Hematopoietic multipotent progenitor cell (in vitro differentiated cells): ENCODE data around the gene MLF1. TPM values are rescaled to one million over a fixed set of nuclear protein-coding genes. Genes with fewer than 3 reads are reported as not detected.
"Not testable (repeated sequence)": the region's sequence is repeated elsewhere in the genome, so short reads cannot be mapped to it uniquely, and the experiment has no call there.

Source experiments
- DNase-seq, 3 donors: peaks; one replicate each; pipeline ENCODE4 v3.0.0-alpha.2; 2011 to 2015; ENCODE audit warnings: low read depth in 2 of 3, low spot score in 2 of 3
- total RNA-seq: library from RNA; depleted of rRNA; stranded (reverse); fragments of >200 nt; gene quantifications from one replicate; pipeline ENCODE4 v1.2.3, GENCODE V29; 2012

Gene MLF1, protein sequence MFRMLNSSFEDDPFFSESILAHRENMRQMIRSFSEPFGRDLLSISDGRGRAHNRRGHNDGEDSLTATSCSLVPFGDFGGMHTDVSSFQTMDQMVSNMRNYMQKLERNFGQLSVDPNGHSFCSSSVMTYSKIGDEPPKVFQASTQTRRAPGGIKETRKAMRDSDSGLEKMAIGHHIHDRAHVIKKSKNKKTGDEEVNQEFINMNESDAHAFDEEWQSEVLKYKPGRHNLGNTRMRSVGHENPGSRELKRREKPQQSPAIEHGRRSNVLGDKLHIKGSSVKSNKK
- total RNA-seq: 2.4 TPM

DNA sequence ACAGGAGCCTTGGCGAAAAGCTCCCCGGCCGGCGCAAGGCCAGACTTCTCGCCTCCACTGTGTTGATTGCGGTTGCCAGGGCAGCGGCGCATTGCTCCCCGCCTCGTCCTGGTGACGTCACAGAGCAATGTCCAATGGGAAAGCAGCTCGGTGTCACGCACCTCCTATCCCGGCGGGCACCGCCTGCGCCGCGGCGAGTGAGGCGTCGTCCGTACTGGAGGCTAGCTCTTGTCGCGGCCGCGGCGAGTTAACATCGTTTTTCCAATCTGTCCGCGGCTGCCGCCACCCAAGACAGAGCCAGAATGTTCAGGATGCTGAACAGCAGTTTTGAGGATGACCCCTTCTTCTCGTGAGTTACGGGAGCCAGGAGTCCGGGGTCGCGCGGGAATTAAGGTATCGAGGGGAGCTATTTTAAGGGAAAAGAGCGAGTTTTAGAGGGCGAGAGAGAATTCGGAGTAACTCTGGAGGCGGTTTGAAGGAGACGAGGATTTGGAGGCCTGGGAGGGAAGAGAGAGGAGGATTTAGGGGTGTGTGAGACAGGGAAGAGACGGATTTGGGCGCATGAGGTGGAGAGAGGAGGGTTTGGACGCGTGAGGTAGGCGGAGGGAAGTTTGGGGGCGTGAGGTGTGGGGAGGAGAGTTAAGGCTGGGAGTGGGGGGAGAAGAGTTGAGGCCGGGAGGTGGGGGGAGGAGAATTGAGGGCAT is at the start of gene MLF1:
Gene MLF1 (plus strand): TSS at position 196 of the 704 bp plus-strand sequence. CDS start 107 bp downstream, at position 303.
- peak; percentile 49 to 93 (median 91) for DNase-seq

DNA sequence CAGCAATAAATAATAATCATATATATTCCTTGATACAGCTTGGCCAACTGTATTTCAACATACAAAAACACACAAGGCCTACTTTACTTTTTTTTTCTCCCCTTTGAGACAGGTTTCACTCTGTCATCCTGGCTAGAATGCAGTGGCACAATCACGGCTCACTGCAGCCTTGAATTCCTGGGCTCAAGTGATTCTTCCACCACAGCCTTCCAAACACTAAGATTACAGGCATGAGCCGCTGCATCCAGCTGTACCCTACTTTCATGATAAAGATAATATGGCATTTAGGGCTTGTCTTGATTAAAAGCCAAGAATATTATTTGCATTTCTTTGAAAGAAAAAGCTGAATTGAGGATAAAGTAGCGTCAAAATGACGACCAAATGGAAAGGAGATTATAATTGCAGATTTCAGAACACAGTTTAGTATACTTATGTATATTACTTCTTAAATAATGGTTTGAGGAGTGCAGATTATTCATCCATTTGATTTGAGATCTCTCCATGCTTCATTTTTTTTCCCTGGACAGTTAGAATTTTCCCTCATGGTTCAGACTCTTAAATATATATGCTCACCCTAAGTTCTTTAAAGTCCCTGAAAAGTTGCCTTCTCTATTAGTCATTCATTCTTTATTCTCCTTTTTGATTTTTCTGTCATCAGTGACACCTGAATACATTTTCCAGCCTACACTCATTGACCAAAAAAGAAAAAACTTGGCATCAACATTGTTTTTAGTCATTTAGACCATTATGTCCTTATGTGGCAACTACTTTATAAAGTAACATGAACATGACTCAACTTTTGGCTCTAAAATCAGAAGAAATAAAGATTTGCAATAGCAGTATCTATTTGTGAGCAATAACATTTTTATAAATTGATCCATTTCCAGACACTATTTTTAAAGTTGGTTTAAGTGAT is 48.5 kb upstream of the MLF1 start:
- no peak for DNase-seq

DNA sequence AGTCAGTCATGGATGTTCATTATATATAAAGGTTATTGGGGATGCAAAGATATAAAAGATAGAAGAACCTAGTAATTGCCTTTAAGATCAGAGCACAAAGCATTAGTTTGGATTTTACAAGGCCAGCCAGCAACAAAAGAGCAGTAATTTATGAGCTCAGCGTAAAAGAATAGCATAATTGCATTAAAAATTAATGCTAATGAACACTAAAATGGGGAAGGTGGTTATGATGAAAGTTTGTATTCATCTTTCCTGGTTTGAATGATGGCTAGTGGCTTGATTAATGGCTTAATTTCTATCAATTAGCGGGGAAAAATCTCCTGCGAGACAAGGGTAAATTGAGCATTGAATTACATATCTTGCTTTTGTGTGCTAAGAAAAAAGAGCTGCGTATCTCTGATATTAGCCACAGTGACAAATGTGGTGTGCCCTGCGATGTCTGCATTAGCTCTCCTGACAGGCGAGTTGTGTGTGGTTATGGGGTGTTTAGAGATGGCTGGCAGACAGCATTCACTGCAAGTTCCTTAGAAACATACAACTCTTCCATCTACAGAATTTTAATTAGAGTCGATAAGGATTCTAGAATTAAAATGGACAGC is 42.8 kb upstream of the MLF1 start:
- DNase-seq: no peak

DNA sequence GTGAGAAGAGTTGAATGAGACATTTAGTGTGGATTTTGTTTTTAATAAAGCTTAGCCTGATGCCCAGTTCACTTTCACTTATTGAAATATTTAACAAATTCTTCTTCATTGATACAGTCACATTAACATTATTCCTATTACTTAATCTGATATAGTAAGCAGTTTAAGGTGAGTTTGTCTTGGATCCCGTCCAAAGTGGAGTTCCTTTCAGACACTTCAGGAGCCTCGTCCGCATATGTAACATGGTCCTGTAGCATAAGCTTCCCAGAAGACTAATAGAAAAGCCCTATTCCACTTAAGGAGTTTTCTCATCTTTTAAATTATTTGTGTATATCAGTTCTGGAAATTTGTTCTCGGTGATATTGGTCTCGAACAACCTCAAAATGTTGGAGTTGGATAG is 39.7 kb upstream of the MLF1 start:
- DNase-seq: no peak

DNA sequence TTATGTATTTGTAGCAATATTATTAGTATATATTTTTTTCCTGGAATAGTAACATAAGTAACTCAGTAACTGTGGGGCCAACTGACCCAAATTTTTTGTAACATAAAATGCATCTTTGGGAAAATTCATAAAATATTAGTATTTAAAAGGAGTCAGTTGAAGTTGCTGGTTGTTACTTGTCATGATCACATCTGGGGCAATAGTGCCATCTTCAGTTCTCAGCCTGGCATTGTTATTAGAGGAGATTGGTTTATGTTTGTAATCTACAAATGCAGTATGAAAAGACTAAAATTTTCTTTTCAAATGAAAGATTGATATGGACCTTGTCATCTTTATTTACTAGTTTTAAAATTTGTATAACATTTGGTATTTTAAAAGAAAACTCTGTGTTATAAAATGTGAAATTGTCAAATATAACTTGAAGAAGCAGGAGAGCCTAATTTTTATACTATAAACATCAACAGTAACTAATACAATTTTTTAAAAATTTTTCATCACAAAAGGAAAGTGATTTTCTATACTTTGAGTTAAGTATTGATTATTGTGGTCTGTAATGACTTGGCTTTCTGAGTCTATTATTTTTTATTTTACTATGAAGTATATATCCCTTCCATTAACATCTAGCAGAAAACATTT is 38.8 kb upstream of the MLF1 start:
- DNase-seq: peak in 2 of 3 donors; percentile 40 to 78

DNA sequence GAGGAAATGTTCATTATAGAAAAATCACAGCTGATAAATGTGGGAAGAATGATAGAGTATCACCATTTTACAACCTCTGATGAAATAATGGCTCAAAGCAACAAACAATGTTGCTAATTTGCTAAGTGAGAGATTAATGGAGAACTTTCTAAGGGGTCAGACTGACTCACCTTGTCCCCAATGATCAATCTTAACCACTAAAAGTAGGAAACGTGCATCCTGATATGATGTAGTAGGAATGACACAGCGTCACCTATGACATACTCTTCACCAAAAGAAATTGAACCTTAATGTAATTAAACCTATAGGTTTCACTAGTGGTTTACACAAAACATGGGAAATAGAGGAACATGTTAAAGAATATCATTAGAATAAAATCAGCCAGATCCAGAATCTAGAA is 35.1 kb upstream of the MLF1 start:
- no peak for DNase-seq

DNA sequence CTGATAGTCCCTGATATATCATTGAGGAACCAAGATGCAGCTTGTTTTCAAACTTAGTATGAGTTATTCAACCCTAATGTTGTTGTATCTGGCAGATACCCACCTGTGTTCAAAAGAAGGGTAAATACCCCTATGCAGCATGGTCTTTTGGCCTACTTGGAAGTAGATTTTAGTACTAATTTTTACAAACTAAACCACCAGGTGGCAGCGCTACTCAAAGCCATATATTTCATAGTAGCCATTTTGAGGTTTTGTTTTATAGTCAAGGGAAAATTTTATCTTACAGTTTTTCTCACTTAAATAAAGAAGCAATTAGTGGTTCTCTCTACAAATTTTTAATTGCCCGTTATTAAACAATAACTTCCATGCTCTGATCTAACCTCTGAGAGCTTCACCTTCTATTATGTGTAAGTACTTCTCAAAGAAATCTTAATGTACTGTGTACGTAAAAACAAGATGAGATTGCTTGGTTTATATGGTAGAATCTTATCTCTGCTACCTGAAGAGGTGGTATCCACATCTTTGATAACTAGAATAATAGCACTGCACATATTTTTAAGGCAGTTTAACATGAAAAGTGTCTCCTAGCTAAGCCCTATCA is 31.5 kb upstream of the MLF1 start:
- peak; percentile 4 to 81 (median 60) for DNase-seq

DNA sequence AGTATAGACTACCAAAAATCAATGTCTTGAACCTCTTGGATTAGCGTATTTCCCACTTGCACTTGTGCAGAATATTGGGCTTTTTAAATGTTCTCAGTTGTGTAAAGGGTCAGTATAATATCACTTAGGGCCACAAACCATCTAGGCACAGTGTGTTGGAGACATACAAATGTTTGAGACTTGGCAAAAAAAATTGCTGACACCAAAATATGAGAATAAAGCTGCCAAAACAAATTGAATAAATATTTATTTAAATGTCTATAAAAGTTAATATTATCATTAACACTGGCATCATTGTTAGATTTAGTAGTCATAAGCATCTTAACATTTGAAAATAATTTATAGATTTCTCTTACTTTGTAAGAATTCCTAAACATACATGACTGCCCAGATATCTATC is 30.9 kb upstream of the MLF1 start:
- no peak for DNase-seq

DNA sequence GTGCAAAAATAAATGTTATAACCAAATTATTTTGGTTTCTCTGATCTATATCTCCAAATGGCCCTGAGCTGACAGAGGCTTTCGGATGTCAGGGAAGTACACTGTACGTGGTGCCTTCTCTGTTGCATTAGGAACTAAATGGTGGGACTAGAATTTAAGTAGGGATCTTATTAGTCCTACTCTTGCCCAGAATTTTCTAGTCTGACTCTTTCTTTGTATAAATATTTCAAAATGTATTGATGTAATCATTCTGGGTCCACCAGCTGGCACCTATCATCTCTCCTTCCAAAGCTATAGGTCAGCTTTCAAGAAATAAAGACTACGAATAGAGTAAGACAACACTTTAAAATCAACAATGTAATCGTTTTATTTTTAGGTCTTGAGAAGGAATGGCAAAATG is 22.3 kb upstream of the MLF1 start:
- no peak for DNase-seq

DNA sequence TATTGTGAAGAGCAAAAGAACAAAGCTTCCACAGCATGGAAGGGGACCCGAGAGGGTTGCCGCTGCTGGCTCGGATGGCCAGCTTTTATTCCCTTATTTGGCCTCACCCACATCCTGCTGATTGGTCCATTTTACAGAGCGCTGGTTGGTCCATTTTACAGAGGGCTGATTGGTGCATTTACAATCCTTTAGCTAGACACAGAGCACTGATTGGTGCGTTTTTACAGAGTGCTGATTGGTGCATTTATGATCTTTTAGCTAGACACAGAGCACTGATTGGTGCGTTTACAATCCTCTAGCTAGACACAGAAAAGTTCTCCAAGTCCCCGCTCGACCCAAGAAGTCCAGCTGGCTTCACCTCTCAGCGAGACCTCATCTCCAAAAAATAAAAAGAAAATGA is 21.1 kb upstream of the MLF1 start:
- DNase-seq: not testable (repeated sequence)

DNA sequence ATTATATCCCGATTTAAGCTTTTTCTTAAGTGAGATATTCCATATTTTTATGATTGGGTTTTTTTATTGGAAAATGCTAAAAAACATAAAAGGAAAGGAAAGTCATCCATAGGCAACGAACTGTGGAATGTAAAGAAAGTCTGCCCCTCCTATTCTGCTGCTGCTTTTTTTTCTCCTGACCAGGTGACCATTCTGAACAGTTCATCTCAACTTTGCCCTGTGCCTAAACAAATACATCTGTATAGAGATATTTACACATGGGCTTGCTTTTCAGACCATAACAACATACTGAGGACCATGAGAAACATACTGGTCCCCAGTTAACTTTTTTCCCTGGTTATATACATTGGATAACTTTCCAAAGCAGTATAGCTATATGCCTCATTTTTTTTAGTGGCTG is 18.9 kb upstream of the MLF1 start:
- no peak for DNase-seq

DNA sequence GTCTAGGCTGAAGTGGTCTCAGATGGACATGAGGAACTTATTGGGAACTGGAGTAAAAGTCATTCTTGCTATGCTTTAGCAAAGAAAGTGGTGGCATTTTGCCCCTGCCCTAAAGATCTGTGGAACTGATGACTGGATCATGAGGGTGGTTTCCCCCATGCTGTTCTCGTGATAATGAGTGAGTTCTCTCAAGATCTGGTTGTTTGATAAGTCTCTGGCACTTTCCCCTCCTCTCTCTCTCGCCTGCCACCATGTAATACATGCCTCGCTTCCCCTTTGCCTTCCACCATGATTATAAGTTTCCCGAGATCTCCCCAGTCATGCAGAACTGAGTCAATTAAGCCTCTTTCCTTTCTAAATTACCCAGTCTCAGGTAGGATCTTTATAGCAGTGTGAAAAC is 11.5 kb upstream of the MLF1 start:
- DNase-seq: no peak

DNA sequence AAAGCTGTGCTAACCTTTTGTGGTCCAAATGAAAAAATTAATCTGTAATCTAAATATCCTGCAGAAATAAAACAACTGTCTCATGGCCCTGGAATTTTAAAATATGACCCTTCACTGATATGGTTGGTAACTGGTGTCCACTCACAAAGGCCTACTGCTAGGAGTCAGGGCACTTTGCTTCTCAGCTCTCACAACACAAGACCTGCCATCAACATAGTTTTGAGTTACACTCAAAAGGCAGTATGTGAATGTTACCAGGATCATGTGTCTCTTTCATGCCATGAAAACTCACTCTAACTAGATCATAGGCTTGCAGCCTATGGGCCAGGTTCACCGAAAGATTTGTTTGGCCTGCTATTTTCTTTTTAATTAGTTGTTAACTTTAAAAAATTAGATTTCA is 10.0 kb upstream of the MLF1 start:
- DNase-seq: no peak

DNA sequence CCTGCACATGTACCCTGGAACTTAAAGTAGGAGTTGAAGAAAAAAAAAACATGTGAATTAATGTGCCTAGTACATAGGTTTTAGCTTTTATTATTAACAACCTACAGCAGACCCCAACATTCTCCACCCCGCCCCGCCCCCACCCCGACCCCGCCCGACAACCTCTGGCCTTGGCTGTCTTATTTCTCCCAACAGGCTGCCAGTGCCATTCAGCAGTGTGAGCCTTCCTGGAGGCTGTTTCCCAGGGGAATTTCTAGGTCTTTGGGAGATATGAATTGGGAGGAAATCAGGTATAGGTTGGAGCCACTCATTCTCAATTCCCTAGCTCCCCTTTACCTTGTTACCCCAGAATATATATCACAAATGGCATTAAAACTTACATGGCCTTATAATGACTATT is 8.3 kb upstream of the MLF1 start:
- DNase-seq: no peak

DNA sequence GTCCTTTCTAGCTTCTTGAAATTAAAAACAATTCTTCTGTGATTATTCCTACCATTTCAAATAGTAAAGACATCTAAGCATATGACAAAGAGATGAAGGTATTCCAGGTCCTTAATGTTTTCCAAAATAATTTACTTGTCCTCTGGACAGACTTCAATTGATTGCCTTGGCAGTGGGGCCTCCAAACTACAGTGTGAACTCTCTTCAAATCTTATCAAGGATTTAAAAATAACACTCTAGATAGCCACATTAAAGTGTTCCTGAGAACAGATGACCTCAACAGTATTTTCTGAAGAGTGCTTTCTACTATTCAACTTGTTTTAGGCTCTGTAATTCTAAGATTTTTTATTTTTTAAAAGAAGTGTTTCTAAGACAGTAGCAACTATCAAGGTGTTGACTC is 7.9 kb upstream of the MLF1 start:
- no peak for DNase-seq

DNA sequence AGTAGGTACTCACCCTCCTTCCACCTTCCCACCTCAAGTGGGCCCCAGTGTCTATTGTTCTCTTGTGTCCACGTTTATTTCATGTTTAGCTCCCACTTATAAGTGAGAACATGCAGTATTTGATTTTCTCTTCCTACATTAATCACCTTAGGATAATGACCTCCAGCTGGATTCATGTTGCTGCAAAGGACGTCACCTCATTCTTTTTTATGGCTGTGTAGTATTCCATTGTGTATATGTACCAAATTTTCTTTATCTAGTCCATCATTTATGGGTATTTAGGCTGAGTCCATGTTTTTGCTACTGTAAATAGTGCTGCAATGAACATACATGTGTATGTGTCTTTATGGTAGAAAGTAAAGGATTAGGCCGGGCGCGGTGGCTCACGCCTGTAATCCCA is 5.9 kb upstream of the MLF1 start:
- no peak for DNase-seq

DNA sequence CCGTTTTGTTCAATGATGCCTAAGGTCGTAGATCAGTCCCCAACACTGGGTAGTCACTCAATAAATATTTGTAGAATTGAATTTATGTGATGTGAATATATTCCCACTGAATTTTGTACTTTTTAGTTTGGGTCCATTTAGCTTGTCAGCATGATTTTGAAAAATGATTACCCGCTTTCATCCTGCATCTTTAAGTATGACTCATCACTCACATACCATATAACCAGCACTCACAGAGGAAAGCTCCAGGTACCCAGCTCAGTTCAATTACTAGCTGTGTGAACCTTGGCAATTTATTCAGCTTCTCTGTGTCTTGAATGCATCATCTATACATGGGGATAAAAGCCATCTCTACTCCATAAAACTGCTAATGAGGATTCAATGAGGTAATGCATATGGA is 2.2 kb upstream of the MLF1 start:
- no peak for DNase-seq

DNA sequence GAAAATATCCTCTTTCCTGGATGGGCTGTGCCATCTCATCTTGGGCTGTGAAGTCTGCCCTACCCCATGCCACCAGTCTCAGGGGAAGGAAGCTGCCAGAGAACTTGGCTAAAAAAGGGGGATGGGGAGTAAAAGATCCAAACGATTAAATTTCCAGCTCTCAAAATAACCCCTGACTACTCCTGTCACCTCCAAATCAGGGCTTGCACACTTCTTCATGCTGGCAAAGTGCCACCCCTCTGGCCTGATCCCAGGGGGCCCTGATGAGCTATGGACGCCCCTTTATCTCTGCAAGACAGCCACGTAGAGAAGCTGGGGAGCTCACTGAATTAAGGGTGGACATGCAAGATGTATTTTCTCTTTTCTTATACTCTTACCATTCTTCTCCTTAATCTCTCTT is 1.2 kb upstream of the MLF1 start:
- no peak for DNase-seq

DNA sequence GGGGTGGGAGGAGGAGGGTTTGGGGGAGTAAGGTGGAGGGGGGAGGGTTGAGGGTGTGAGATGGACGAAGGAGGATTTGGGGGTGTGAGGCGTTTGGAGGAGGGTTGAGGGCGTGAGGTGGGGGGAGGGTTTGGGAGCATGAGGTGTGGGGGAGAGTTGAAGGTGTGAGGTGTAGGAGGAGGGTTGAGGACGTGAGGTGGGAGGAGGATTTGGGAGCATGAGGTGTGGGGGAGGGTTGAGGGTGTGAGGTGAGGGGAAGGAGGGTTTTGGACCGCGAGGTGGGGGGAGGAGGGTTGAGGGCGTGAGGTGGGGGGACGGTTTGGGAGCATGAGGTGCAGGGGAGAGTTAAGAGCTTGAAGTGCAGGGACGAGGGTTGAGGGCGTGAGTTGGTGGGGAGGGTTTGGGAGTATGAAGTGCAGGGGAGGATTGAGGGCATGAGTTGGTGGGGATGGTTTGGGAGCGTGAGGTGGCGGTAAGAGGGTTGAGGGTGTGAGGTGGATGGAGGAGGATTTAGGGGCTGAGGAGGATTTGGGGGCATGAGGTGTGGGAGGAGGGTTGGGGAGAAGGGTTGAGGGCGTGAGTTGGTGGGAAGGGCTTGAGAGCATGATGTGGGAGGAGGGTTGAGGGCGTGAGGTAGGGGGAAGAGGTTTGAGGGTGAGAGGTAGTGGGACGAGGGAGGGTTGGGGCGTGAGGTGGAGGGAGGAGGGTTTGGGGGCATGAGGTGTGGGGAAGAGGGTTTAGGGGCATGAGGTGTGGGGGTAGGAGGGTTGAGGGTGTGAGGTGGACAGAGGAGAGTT is 1.2 kb downstream of the MLF1 start:
- DNase-seq: no peak

DNA sequence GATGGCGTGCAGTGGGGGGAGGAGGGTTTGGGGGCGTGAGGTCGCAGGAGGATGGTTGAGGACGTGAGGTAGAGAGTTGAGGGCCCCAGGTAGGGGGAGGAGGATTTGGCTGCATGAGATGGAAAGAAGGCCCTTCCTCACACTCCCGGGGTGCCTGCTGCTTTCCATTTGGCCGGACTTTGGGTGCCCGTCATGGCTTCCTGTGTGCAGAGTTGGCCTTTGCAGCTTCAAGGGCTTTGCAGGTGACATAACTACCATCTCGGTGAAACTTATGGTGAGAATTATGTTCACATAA is 1.7 kb downstream of the MLF1 start:
- no peak for DNase-seq
